A549 (cell line): ENCODE measurements around the gene PSMF1. TPM values are rescaled to one million over a fixed set of nuclear protein-coding genes. Genes with fewer than 3 reads are reported as not detected.
A peak's percentile ranks its signal among the peaks of the same experiment; 100 is the strongest.

Experiments used
- ATAC-seq, 2 experiments: fragments of 200-7000 bp in 1 of 2; fragments of >200 bp in 1 of 2; cut with Nextera tagmentation in 1 of 2; cut with Tn5 transposase in 1 of 2; 3 replicates each; pipeline versions ENCODE4 v1.8.0 to v1.9.1; 2018 to 2020; ENCODE audit warnings: mild to moderate bottlenecking in 1 of 2, moderate library complexity in 1 of 2
- CTCF ChIA-PET: fragments of 300-600 bp; sonication (Branson Sonifier 250); formaldehyde crosslinking; extraction: SDS; loops from one replicate; lab custom pipeline; 2021; ENCODE audit warnings: antibody characterized with exemption, inconsistent platforms; lab: Yijun Ruan, JAX
- POLR2A ChIA-PET: fragments of 350-600 bp; formaldehyde crosslinking; extraction: SDS; loops from one replicate; lab custom pipeline; 2021; ENCODE audit warnings: antibody characterized with exemption, inconsistent platforms; lab: Yijun Ruan, JAX
- DNase-seq, 2 experiments: peaks; one replicate each; pipeline versions ENCODE4 v3.0.0 to v3.0.0-alpha.2; 2011 to 2016; ENCODE audit warnings: low read depth in 1 of 2, low spot score in 1 of 2
- FAIRE-seq: peaks from 2 replicates; lab custom pipeline; 2011; peaks lifted over from hg19 to GRCh38; lab: Jason Lieb, UNC
- H3K27ac ChIP-seq, 2 experiments: fragments of >200 bp; sonication (Bioruptor Twin); formaldehyde crosslinking; 3 replicates each; pipeline ENCODE4 v1.5.1; 2016 to 2017
- H3K4me1 ChIP-seq: fragments of >200 bp; sonication (Bioruptor Twin); formaldehyde crosslinking; 3 replicates; pipeline ENCODE4 v1.6.1; 2016
- H3K4me2 ChIP-seq: fragments of >200 bp; sonication (Bioruptor Twin); formaldehyde crosslinking; 3 replicates; pipeline ENCODE4 v1.6.1; 2016
- H3K4me3 ChIP-seq: fragments of >200 bp; sonication (Bioruptor Twin); formaldehyde crosslinking; 3 replicates; pipeline ENCODE4 v1.5.1; 2016
- H3K9me3 ChIP-seq: fragments of >200 bp; sonication (Bioruptor Twin); formaldehyde crosslinking; 3 replicates; pipeline ENCODE4 v1.6.1; 2016
- CHD2 ChIP-seq: fragments of 150-350 bp; IDR thresholded peaks from 2 replicates; pipeline ENCODE4 v1.6.1; 2014; ENCODE audit warnings: low read length; ENCODE audit not compliant: partially characterized antibody
- FOSB ChIP-seq: fragments of 250-450 bp; sonication (Bioruptor Pico); IDR thresholded peaks from 2 replicates; pipeline ENCODE4 v1.5.0; 2020; ENCODE audit warnings: mild to moderate bottlenecking, moderate library complexity
- FOXS1 ChIP-seq: fragments of 250-450 bp; sonication (Bioruptor Pico); IDR thresholded peaks from 2 replicates; pipeline ENCODE4 v1.5.0; 2020; ENCODE audit warnings: mild to moderate bottlenecking, moderate library complexity
- HMGXB4 ChIP-seq: fragments of 250-450 bp; sonication (Bioruptor Pico); IDR thresholded peaks from 2 replicates; pipeline ENCODE4 v1.5.0; 2021; ENCODE audit warnings: mild to moderate bottlenecking, moderate library complexity, borderline replicate concordance
- JUNB ChIP-seq: fragments of >200 bp; sonication (Bioruptor Twin); formaldehyde crosslinking; IDR thresholded peaks from 2 replicates; pipeline ENCODE4 v1.6.1; 2016
- NFE2L2 ChIP-seq: fragments of 150-350 bp; conservative IDR thresholded peaks from 2 replicates; pipeline ENCODE4 v1.6.1; 2014; ENCODE audit warnings: low read length
- PHF8 ChIP-seq: fragments of 200-600 bp; sonication (generic); IDR thresholded peaks from 2 replicates; pipeline ENCODE4 v1.6.1; 2016; ENCODE audit warnings: low read depth, mild to moderate bottlenecking, antibody characterized with exemption, moderate library complexity, borderline replicate concordance
- SREBF2 ChIP-seq: fragments of 450-650 bp; IDR thresholded peaks from 2 replicates; pipeline ENCODE4 v1.6.1; 2014; ENCODE audit warnings: mild to moderate bottlenecking, moderate library complexity
- USF2 ChIP-seq: fragments of 450-650 bp; IDR thresholded peaks from 2 replicates; pipeline ENCODE4 v1.6.1; 2014; ENCODE audit warnings: antibody characterized with exemption
- WGBS: methylation state at CpG from one replicate; pipeline ENCODE4 v1.1.6; 2017; ENCODE audit errors: missing lambda C conversion rate; 5-methylcytosine and 5-hydroxymethylcytosine counted together
- polyA plus RNA-seq, 4 experiments: library from polyadenylated mRNA; depleted of rRNA in 3 of 4; stranded (reverse); fragments of >200 nt; fragmentation: RNase III in 1 of 4; extraction: RNeasy Plus Mini Kit Qiagen cat#74134 plus additional on column Dnase treatment in 1 of 4; gene quantifications; 2 replicates in 3 of 4; 3 replicates in 1 of 4; pipeline ENCODE4 v1.2.3, GENCODE V29; 2011 to 2017
- TF ChIP-seq, protein P1 (sequence below): fragments of 200-600 bp; sonication (generic); IDR thresholded peaks from 2 replicates; pipeline ENCODE4 v1.6.1; 2016; ENCODE audit warnings: antibody characterized with exemption, mild to moderate bottlenecking, moderate library complexity

PSMF1 gene
- polyA plus RNA-seq, 2 of the 4 experiments (the other 2 are of a cell fraction): 123 to 157 TPM

DNA sequence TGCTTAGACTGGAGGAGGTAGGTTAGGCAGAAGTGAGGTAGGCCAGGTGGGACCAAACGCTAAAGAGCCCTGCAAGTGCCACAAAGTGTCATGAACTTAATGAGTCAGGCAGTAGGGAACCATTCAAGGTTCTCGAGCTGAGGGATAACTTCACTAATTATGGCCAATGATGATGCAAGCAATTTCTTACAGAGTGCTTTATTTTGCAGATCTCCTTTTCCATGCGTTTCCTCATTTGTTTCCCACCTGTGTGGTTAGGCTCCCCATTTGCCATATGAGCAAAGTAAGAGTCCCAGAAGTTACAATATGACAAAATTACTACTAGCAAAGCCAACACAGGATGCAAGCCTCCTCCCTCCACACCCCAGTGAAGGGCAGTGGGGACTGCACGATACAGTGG, 36.5 kb upstream of the PSMF1 start:
- Histone ChIP-seq H3K9me3 (peaks cover 7% of the 10 kb centered on the region), H3K4me3 (no peak overlapping the region), H3K4me1 (no peaks in the 10 kb centered on the region), H3K4me2 (no peak overlapping the region)
- DNase-seq: no peak
- no peak for ATAC-seq
- CTCF ChIA-PET: interaction anchor here (2.6 kb wide), 1 partner anchor 27 kb away, joined by 8 read pairs; no protein-coding TSS in a partner anchor
- WGBS: 29% methylated on average over 4 of the region's 4 CpGs
- no peak for FAIRE-seq
- TF ChIP-seq SREBF2 (no peak), USF2 (no peak), CHD2 (no peak), PHF8 (no peak)
- TF ChIP-seq, all 56 proteins: peak for 0
- H3K27ac ChIP-seq: no peak overlapping the region
- POLR2A ChIA-PET: no interaction called here

DNA sequence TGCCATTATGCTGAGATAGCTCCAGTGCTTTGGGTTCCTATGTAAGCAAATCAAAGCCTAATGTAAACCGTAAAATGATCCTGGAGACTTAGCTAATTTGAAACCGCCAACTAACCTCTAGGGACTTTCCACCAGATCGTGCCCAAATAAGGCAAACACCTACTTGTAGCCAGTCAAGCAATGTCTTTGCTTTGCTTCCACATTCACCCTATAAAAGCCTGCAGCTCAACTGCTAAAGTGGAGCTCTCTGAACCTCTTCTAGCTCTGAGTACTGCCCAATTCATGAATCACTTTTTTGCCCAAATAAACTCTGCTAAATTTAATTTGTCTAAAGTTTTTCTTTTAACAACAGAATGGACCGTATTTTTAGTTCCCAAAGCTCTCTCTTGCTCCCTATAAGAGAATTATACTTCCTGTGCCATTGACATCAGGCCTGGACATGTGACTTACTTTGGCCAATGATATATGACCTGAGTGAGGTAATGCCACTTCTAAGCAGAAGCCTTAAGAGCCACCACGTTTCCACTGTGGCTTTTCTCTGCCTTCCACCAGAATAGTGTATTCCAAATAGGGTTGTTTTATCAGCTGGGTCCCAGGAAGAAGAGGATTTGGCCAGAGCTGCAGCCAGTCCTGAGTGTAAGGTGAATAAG, 34.8 kb upstream of the PSMF1 start:
- Histone ChIP-seq H3K4me2 (no peak overlapping the region), H3K27ac (no peak overlapping the region), H3K9me3 (peaks cover 7% of the 10 kb centered on the region), H3K4me1 (no peaks in the 10 kb centered on the region)
- ATAC-seq: no peak
- peak; percentile 49 for FAIRE-seq
- POLR2A ChIA-PET: no interaction called here
- DNase-seq: no peak
- 16% methylated on average over 5 of the region's 5 CpGs for WGBS
- TF ChIP-seq, protein P1, sequence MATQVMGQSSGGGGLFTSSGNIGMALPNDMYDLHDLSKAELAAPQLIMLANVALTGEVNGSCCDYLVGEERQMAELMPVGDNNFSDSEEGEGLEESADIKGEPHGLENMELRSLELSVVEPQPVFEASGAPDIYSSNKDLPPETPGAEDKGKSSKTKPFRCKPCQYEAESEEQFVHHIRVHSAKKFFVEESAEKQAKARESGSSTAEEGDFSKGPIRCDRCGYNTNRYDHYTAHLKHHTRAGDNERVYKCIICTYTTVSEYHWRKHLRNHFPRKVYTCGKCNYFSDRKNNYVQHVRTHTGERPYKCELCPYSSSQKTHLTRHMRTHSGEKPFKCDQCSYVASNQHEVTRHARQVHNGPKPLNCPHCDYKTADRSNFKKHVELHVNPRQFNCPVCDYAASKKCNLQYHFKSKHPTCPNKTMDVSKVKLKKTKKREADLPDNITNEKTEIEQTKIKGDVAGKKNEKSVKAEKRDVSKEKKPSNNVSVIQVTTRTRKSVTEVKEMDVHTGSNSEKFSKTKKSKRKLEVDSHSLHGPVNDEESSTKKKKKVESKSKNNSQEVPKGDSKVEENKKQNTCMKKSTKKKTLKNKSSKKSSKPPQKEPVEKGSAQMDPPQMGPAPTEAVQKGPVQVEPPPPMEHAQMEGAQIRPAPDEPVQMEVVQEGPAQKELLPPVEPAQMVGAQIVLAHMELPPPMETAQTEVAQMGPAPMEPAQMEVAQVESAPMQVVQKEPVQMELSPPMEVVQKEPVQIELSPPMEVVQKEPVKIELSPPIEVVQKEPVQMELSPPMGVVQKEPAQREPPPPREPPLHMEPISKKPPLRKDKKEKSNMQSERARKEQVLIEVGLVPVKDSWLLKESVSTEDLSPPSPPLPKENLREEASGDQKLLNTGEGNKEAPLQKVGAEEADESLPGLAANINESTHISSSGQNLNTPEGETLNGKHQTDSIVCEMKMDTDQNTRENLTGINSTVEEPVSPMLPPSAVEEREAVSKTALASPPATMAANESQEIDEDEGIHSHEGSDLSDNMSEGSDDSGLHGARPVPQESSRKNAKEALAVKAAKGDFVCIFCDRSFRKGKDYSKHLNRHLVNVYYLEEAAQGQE: no peak
- TF ChIP-seq USF2 (0 out of 2 replicates have a peak, but pooled peaks have one; percentile 16), FOSB (CRISPR knock-in tag) (no peak), FOXS1 (CRISPR knock-in tag) (no peak), HMGXB4 (CRISPR knock-in tag) (no peak), NFE2L2 (no peak), CHD2 (no peak)
- TF ChIP-seq, all 56 proteins: peak for 1
- H3K4me3 ChIP-seq: no peak overlapping the region
- CTCF ChIA-PET: interaction anchor here (0.5 to 2.6 kb wide), 4 partner anchors 25 to 143 kb away, joined by 3 to 8 read pairs (median 4); no protein-coding TSS in a partner anchor

- Histone ChIP-seq H3K27ac (no peak overlapping the region), H3K9me3 (peaks cover 10% of the 10 kb centered on the region), H3K4me3 (no peak overlapping the region), H3K4me1 (no peaks in the 10 kb centered on the region), H3K4me2 (no peak overlapping the region)
- CTCF ChIA-PET: interaction anchor here (2.1 to 2.9 kb wide), 2 partner anchors 23 to 130 kb away, joined by 4 to 15 read pairs; no protein-coding TSS in a partner anchor
- WGBS: 23% methylated on average over 6 of the region's 6 CpGs
- DNase-seq (no peak), ATAC-seq (no peak), FAIRE-seq (no peak)
- TF ChIP-seq USF2 (peak; percentile 35; the same call in 1 of the 2 replicates), JUNB (no peak)
- POLR2A ChIA-PET: no interaction called here
Observed at GRCh38 chr20:1085492-1086276, 32.7 kb upstream of the PSMF1 start.
